Measurements from ENCODE around the gene TSPAN33.

TSPAN33 gene

DNA sequence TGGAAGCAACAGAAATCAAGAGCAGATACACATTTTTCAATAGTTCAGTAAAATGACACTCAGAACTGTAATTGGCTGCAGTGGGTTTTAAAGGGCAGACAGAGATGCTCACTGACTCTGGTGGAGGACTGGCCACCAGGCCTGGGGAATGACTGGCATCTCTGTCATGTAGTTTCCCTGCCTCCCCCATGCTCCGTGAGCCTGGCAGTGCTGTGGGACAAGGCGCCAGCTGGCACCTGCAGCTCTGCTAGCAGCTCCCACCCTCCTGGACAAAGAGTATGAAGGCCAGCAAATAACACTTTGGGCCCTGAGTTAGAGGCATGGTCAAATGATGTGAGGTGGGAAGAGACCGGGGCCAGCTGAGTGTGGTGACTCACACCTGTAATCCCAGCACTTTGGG lies 15.0 kb downstream of the TSPAN33 start:
- Histone ChIP-seq H3K4me2 (ENCODE audit: low read length) (no peak overlapping the region), H3K4me3 (ENCODE audit: low read depth, low read length, poor library complexity, severe bottlenecking) (no peak overlapping the region), H3K27me3 (ENCODE audit: insufficient read depth, low read length) (no peaks in the 10 kb centered on the region), H3K4me1 (ENCODE audit: insufficient read depth, low read length, severe bottlenecking) (peaks cover 9% of the 10 kb centered on the region), H2AFZ (ENCODE audit: low read length) (no peak overlapping the region), H3K9ac (ENCODE audit: low read length) (no peak overlapping the region), H3F3A (ENCODE audit: insufficient read depth, low read length) (no peaks in the 10 kb centered on the region), H3K9me3 (ENCODE audit: low read length) (no peaks in the 10 kb centered on the region), H4K20me1 (ENCODE audit: insufficient read depth, low read length) (no peaks in the 10 kb centered on the region), H3K9me2 (ENCODE audit: low read depth, low read length) (no peaks in the 10 kb centered on the region), H3K27ac (ENCODE audit: low read depth, low read length, poor library complexity, severe bottlenecking) (no peak overlapping the region), H3K79me2 (ENCODE audit: insufficient read depth, low read length) (no peaks in the 10 kb centered on the region), H3K36me3 (ENCODE audit: insufficient read depth, low read length) (0 out of 2 replicates have a peak, but pooled peaks cover 3% of the 10 kb centered on the region)
- TF ChIP-seq, protein P1, sequence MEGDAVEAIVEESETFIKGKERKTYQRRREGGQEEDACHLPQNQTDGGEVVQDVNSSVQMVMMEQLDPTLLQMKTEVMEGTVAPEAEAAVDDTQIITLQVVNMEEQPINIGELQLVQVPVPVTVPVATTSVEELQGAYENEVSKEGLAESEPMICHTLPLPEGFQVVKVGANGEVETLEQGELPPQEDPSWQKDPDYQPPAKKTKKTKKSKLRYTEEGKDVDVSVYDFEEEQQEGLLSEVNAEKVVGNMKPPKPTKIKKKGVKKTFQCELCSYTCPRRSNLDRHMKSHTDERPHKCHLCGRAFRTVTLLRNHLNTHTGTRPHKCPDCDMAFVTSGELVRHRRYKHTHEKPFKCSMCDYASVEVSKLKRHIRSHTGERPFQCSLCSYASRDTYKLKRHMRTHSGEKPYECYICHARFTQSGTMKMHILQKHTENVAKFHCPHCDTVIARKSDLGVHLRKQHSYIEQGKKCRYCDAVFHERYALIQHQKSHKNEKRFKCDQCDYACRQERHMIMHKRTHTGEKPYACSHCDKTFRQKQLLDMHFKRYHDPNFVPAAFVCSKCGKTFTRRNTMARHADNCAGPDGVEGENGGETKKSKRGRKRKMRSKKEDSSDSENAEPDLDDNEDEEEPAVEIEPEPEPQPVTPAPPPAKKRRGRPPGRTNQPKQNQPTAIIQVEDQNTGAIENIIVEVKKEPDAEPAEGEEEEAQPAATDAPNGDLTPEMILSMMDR (IDR thresholded peaks at IDR 0.05; ENCODE audit: low read length) = no peak
- TF ChIP-seq EZH2 (IDR thresholded peaks at IDR 0.05; ENCODE audit: borderline replicate concordance, low read length) = no peak

DNA sequence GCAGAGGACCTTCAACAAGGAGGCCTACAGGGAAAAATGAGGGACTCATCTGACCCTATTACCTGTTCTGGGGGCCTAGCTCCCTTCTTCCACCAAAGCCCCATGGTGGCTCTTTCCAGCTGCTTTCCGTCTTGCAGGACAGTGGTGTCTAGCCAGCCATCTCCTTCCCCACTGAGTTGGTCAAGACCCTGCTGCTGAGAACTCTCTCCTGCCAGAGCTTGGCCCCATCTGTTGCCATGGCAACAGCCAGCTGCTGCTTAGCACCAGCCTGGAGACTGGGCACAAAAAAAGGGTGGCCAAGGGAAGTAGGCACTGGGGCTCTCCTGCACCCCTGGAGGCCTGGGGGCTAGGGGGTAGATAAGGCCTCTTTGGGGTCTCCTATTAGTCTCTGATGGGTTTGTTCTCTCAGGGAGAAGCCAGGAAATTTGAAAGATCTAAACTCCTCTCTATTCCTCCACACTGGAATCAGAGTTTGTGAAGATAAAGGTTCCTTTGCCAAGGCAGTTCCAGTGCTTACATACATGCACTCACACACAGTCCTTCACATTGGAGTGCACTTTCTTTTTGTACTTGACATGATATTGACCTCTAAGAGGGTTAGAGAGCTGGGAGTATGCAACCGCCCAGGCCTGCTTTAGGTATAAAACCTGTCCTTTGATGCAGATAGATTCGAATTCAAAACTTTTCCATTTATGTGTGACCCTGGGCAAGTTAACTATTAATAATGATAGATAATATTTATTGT lies 15.8 kb downstream of the TSPAN33 start:
- no peaks in the 10 kb centered on the region for H3F3A ChIP-seq (ENCODE audit: insufficient read depth, low read length)
- no peak overlapping the region for H3K4me2 ChIP-seq (ENCODE audit: low read length)
- H3K27me3 ChIP-seq (ENCODE audit: insufficient read depth, low read length) = no peaks in the 10 kb centered on the region
- H3K9me2 ChIP-seq (ENCODE audit: low read depth, low read length) = no peaks in the 10 kb centered on the region
- TF ChIP-seq, protein P1 (IDR thresholded peaks at IDR 0.05; ENCODE audit: low read length) = no peak
- no peak for TF ChIP-seq EZH2 (IDR thresholded peaks at IDR 0.05; ENCODE audit: borderline replicate concordance, low read length)
- H2AFZ ChIP-seq (ENCODE audit: low read length) = no peak overlapping the region
- H3K9ac ChIP-seq (ENCODE audit: low read length) = no peak overlapping the region
- no peak overlapping the region for H3K4me3 ChIP-seq (ENCODE audit: low read depth, low read length, poor library complexity, severe bottlenecking)
- no peaks in the 10 kb centered on the region for H3K79me2 ChIP-seq (ENCODE audit: insufficient read depth, low read length)
- peaks cover 8% of the 10 kb centered on the region; the same call in 1 of the 2 replicates for H3K36me3 ChIP-seq (ENCODE audit: insufficient read depth, low read length)
- H4K20me1 ChIP-seq (ENCODE audit: insufficient read depth, low read length) = no peaks in the 10 kb centered on the region
- no peak overlapping the region for H3K27ac ChIP-seq (ENCODE audit: low read depth, low read length, poor library complexity, severe bottlenecking)
- no peaks in the 10 kb centered on the region for H3K9me3 ChIP-seq (ENCODE audit: low read length)
- peaks cover 9% of the 10 kb centered on the region for H3K4me1 ChIP-seq (ENCODE audit: insufficient read depth, low read length, severe bottlenecking)

DNA sequence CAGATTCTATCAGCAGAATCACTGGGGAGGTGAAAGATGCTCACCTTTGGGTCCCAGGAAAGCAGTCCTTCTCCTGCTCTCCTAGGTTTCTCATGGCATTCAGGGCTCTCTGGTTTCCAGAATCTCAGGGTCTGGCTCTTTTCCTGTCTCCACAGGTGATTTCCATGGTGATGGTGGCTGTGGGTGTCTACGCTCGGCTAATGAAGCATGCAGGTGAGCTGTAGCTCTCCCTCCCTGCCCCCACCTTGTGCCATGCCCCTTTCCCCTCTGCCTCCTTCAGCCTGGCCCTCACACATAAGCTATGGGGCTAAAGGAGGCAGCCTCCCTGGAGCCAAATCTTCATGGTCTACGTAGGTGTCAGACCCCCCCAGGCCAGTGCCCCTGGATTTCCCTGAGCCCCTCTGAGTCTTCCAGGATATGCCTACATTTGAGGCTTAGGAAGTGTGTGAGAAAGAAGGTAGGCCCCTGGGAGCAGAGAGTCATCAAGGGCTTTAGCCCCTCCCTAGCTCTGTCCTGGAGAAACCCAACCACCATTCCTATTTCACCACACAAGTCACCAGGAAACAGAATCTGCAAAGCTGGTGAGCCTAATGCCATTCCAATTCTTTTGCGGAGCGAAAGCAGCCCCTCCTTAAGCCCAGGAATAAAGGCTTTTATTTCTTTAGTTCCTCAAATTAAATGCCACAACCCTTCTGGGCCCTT lies 17.2 kb downstream of the TSPAN33 start:
- Histone ChIP-seq H3K9ac (ENCODE audit: low read length) (no peak overlapping the region), H3K4me2 (ENCODE audit: low read length) (no peak overlapping the region), H4K20me1 (ENCODE audit: insufficient read depth, low read length) (no peaks in the 10 kb centered on the region)

More for the DNA sequence above, 17.2 kb downstream of the TSPAN33 start:
- Histone ChIP-seq H3K4me1 (ENCODE audit: insufficient read depth, low read length, severe bottlenecking) (peaks cover 9% of the 10 kb centered on the region), H3K27ac (ENCODE audit: low read depth, low read length, poor library complexity, severe bottlenecking) (no peak overlapping the region), H3F3A (ENCODE audit: insufficient read depth, low read length) (no peaks in the 10 kb centered on the region), H3K27me3 (ENCODE audit: insufficient read depth, low read length) (no peaks in the 10 kb centered on the region), H3K4me3 (ENCODE audit: low read depth, low read length, poor library complexity, severe bottlenecking) (no peak overlapping the region), H3K9me3 (ENCODE audit: low read length) (no peaks in the 10 kb centered on the region), H3K36me3 (ENCODE audit: insufficient read depth, low read length) (peaks cover 9% of the 10 kb centered on the region; the same call in 1 of the 2 replicates), H2AFZ (ENCODE audit: low read length) (no peak overlapping the region), H3K9me2 (ENCODE audit: low read depth, low read length) (no peaks in the 10 kb centered on the region), H3K79me2 (ENCODE audit: insufficient read depth, low read length) (no peaks in the 10 kb centered on the region)
- TF ChIP-seq, protein P1 (IDR thresholded peaks at IDR 0.05; ENCODE audit: low read length) = no peak
- TF ChIP-seq EZH2 (IDR thresholded peaks at IDR 0.05; ENCODE audit: borderline replicate concordance, low read length) = no peak
